Cardiac atrium fibroblast (primary cell): ENCODE measurements around the gene ABCC4. TPM values are rescaled to one million over a fixed set of nuclear protein-coding genes. Genes with fewer than 3 reads are reported as not detected.

Source experiments
- total RNA-seq: library from RNA; depleted of rRNA; stranded (reverse); fragments of >200 nt; gene quantifications from 2 replicates; pipeline ENCODE4 v1.2.3, GENCODE V29; 2015

The ABCC4 gene, protein sequence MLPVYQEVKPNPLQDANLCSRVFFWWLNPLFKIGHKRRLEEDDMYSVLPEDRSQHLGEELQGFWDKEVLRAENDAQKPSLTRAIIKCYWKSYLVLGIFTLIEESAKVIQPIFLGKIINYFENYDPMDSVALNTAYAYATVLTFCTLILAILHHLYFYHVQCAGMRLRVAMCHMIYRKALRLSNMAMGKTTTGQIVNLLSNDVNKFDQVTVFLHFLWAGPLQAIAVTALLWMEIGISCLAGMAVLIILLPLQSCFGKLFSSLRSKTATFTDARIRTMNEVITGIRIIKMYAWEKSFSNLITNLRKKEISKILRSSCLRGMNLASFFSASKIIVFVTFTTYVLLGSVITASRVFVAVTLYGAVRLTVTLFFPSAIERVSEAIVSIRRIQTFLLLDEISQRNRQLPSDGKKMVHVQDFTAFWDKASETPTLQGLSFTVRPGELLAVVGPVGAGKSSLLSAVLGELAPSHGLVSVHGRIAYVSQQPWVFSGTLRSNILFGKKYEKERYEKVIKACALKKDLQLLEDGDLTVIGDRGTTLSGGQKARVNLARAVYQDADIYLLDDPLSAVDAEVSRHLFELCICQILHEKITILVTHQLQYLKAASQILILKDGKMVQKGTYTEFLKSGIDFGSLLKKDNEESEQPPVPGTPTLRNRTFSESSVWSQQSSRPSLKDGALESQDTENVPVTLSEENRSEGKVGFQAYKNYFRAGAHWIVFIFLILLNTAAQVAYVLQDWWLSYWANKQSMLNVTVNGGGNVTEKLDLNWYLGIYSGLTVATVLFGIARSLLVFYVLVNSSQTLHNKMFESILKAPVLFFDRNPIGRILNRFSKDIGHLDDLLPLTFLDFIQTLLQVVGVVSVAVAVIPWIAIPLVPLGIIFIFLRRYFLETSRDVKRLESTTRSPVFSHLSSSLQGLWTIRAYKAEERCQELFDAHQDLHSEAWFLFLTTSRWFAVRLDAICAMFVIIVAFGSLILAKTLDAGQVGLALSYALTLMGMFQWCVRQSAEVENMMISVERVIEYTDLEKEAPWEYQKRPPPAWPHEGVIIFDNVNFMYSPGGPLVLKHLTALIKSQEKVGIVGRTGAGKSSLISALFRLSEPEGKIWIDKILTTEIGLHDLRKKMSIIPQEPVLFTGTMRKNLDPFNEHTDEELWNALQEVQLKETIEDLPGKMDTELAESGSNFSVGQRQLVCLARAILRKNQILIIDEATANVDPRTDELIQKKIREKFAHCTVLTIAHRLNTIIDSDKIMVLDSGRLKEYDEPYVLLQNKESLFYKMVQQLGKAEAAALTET (N-terminal part only)
- 8.8 and 20.9 TPM in 2 replicates for total RNA-seq

GRCh38 chr13:95301183-95301967 is at the start of gene ABCC4:
TSS of gene ABCC4 (minus strand) at chr13:95301451. CDS start at chr13:95301314, 137 bp downstream.

